ENCODE data around the gene SMAD7. TPM values are rescaled to one million over a fixed set of nuclear protein-coding genes. Genes with fewer than 3 reads are reported as not detected.

The SMAD7 gene
- total RNA-seq, 4 donors from 2014 or later = 22.4 to 48.4 (median 29.3) TPM

DNA sequence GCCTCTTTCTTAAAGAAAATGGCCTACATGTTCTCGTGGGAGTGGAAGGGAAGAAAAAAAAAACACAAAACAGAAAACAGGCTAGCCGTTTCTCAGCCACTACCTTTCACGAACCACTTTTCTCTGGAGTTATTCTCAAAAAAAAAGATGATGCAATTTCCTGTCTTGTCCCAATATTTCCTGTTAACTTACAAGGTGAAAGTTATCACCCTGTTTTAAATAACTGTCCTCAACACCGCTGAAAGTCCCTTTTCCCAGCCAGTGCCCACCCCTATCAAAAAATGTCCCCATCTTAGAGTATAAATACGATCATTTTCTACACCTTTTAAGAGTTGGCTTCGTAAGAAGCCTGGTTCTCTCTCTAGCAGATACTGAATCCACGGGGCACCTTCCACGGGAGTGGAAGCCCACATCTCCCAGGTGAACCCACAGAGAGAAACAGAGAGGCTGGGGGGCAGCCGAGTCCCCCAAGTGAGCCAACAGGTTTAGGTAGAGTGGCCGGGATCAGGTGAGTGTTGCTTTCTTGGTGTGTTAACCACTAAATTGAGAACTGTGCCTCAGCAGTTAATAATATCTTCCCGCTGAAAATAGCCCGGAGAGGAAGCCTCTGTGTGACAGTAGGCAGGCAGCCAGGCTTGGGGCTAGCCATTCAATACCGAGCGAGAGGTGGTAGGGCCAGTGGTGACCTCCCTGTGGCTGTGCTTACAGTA is 15.9 kb downstream of the SMAD7 start:
- H3K4me1 ChIP-seq = peaks cover 8 to 73% of the 10 kb centered on the region in 2 donors
- TF ChIP-seq POLR2A (IDR thresholded peaks at IDR 0.05) = no peak
- no peak for DNase-seq
- intact Hi-C loops (cut with DNase I; ENCODE audit: low total_unique reads) = no loop called here
- H3K4me3 ChIP-seq = no peak overlapping the region
- H3K9me3 ChIP-seq = no peaks in the 10 kb centered on the region
- no peaks in the 10 kb centered on the region for H3K27me3 ChIP-seq
- peak overlapping the region; percentile 91 to 99 for H3K27ac ChIP-seq
- H3K36me3 ChIP-seq = no peaks in the 10 kb centered on the region

DNA sequence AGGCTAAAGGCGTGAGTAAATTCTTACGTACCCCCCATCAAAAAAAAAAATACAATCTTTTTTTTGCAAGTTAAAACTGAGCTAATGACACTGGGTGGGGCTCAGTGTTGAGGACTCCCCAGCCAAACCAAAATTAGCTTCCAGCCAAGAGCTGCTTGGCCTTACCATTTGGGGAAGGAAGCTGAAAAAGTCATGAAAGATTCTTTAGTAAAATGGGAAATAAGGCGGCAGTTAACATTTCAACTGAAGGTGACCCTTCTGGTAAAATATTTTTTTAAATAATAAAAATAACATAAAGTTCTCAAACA is 16.4 kb downstream of the SMAD7 start:
- Histone ChIP-seq H3K4me1 (peaks cover 5 to 74% of the 10 kb centered on the region in 2 donors), H3K36me3 (no peaks in the 10 kb centered on the region), H3K9me3 (no peaks in the 10 kb centered on the region), H3K27me3 (no peaks in the 10 kb centered on the region), H3K27ac (peak overlapping the region; percentile 91 to 99), H3K4me3 (no peak overlapping the region)
- TF ChIP-seq, protein P1, sequence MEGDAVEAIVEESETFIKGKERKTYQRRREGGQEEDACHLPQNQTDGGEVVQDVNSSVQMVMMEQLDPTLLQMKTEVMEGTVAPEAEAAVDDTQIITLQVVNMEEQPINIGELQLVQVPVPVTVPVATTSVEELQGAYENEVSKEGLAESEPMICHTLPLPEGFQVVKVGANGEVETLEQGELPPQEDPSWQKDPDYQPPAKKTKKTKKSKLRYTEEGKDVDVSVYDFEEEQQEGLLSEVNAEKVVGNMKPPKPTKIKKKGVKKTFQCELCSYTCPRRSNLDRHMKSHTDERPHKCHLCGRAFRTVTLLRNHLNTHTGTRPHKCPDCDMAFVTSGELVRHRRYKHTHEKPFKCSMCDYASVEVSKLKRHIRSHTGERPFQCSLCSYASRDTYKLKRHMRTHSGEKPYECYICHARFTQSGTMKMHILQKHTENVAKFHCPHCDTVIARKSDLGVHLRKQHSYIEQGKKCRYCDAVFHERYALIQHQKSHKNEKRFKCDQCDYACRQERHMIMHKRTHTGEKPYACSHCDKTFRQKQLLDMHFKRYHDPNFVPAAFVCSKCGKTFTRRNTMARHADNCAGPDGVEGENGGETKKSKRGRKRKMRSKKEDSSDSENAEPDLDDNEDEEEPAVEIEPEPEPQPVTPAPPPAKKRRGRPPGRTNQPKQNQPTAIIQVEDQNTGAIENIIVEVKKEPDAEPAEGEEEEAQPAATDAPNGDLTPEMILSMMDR (IDR thresholded peaks at IDR 0.05) = no peak
- no peak for TF ChIP-seq POLR2A (IDR thresholded peaks at IDR 0.05)
- intact Hi-C loops (cut with DNase I; ENCODE audit: low total_unique reads) = no loop called here
- DNase-seq = no peak

DNA sequence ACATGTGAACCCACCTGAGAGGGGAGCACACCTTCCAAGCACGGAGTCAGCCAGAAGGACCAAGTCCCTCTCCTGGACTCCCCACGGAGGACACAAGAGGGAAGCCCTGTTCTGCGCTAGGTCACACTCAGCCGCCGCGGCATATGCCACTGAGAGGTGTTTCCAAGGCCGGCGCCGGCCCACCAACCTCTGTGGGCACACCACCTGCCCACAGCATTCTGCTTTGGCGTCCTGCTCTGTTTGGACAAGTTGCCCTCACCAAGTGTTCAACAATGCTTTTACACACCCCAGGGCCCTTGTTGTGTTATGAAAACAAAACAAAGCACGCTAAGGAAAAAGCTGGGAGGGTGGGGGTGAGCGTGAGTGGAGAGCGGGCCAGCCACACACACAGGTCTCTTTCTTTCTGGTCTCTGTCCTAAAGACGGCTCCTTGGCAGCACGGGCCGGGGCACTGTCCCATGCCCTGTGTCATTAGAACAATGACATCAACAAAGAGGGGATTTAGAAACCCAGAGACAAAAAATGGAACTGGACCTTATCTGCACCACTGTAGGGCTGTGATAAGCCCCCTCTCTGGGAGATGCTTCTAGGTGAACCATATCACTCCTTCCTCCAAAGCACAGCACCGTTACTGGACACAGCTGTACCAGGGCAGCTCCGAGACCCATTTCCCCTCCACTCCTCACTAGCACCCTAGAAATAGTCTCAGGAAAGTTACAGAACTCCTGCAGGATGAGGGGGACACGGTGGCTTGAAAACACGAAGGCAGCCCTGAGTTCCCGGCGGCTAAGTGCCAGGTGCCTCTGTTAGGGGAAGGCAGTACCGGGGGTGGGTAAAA is 17.0 kb downstream of the SMAD7 start:
- TF ChIP-seq POLR2A (IDR thresholded peaks at IDR 0.05) = no peak
- TF ChIP-seq, protein P1 (IDR thresholded peaks at IDR 0.05) = no peak
- no peaks in the 10 kb centered on the region for H3K9me3 ChIP-seq
- no peak overlapping the region for H3K4me3 ChIP-seq
- no peaks in the 10 kb centered on the region for H3K36me3 ChIP-seq
- H3K27me3 ChIP-seq = no peaks in the 10 kb centered on the region
- no peak for DNase-seq
- peaks cover 5 to 73% of the 10 kb centered on the region in 2 donors for H3K4me1 ChIP-seq
- intact Hi-C loops (cut with DNase I; ENCODE audit: low total_unique reads) = no loop called here
- peak overlapping the region; percentile 91 to 99 for H3K27ac ChIP-seq

DNA sequence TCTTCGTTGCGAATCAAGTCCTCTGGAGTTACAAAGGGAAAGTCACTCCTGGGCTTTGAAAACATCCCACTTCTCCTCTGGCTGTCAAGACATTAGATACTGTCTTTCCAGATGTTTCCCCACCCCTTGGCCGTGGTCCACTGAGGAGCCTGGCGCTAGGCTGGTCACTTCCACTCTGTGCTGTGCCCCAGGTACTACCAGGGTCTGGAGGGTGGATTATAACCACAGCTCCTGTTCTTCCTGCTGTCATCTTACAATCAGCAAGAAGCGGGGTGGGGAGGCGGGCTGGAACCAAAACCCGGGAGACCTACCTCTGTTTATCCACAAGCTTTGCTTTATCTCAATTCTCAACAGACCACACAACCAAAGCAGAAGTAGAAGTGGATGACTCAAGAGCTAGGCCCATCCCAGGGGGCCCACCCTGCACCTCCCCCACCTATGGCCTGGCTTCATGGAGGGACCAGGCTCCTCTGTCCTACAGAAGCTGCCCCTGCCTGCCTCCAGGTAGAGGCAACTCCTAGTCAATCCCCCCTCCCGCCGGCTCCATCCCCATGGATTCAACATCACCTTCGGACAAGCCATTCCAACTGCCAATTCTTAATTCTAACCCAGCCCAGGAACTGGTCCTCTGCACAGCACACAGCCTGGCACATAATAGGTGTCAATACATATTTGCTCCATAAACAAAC is 17.8 kb downstream of the SMAD7 start:
- Histone ChIP-seq H3K4me1 (peaks cover 5 to 73% of the 10 kb centered on the region in 2 donors), H3K27me3 (no peaks in the 10 kb centered on the region), H3K27ac (peak overlapping the region; percentile 91 to 99), H3K36me3 (no peaks in the 10 kb centered on the region), H3K4me3 (no peak overlapping the region), H3K9me3 (no peaks in the 10 kb centered on the region)
- intact Hi-C loops (cut with DNase I; ENCODE audit: low total_unique reads) = no loop called here
- TF ChIP-seq, protein P1 (IDR thresholded peaks at IDR 0.05) = no peak
- TF ChIP-seq POLR2A (IDR thresholded peaks at IDR 0.05) = no peak
- no peak for DNase-seq

DNA sequence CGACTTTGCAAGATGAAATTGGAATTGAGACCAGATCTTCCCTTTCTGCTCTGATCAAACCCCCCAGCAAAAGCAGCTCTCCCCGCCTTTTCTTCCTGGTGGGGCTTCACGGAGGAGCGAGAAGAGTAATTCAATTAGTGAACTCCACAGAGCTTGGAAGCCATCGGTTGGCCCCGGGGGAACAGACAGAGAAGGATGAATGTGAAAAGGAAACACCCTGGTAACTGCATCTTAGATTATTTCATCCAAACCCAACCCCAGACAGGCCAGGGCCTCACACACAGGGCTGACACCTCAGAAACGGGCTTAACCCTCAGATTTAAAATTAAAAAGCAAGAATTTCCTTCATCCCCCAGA is 18.3 kb downstream of the SMAD7 start:
- TF ChIP-seq, protein P1 (IDR thresholded peaks at IDR 0.05) = no peak
- no peak for TF ChIP-seq POLR2A (IDR thresholded peaks at IDR 0.05)
- Histone ChIP-seq H3K27me3 (no peaks in the 10 kb centered on the region), H3K4me3 (no peak overlapping the region), H3K27ac (peak overlapping the region; percentile 91 to 99), H3K9me3 (no peaks in the 10 kb centered on the region), H3K36me3 (no peaks in the 10 kb centered on the region), H3K4me1 (peaks cover 5 to 78% of the 10 kb centered on the region in 2 donors)
- intact Hi-C loops (cut with DNase I; ENCODE audit: low total_unique reads) = no loop called here
- no peak for DNase-seq
